GM12891 (cell line): Measurements from ENCODE around the gene RNF125.

Experiments used
- POLR2A ChIP-seq: IDR thresholded peaks from 2 replicates; pipeline ENCODE4 v1.6.1; 2011; ENCODE audit warnings: low read depth, low read length, control low read depth
- TAF1 ChIP-seq: IDR thresholded peaks from 2 replicates; pipeline ENCODE4 v1.6.1; 2011; ENCODE audit warnings: low read depth, low read length, control low read depth

DNA sequence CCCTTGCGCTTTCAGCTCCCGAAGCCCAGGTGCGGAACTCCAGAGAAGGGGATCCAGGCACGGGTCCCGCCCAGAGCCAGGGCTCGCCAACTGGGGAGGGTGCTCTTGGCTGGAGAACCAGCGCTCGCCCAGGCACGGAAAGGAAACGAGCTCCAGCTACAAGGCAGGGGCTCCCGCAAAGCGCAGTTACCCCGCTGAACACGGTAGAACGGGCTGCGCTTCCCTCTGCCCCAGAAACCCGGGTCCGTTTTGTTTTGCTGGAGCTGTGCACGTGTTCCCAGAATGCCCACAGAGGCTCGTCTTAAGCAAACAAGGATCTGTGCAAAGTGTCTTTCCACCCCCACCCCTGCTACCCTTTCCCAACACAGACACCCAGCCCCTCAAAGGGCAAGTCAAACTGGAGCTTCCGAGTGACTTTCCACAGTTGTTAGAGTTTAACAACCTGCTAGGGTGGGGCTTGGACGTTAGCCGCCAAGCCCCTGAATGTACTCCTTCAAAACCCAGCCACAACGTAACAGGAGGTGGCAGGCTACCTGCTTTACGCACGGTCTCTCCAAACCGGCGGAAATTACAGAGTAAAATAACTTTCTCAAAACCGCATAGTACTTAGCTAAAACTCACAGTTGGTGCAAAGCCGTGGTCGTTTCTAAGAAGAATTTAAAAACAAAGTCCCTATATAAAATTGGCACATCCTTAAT, 775 bp downstream of the RNF125 start:
- TF ChIP-seq POLR2A: no peak
- TF ChIP-seq TAF1: no peak
